HepG2 (cell line): Measurements from ENCODE around the gene FYB1. TPM values are rescaled to one million over a fixed set of nuclear protein-coding genes. Genes with fewer than 3 reads are reported as not detected.

Source experiments
- BRD4 ChIP-seq: sonication (generic); formaldehyde crosslinking; IDR thresholded peaks from 2 replicates; pipeline ENCODE4 v1.4.0; 2020; ENCODE audit warnings: missing genetic modification reagents
- CEBPG ChIP-seq: IDR thresholded peaks from 2 replicates; pipeline ENCODE4 v1.6.1; 2016
- CERS6 ChIP-seq: sonication (generic); formaldehyde crosslinking; IDR thresholded peaks from 2 replicates; pipeline ENCODE4 v1.5.0; 2020; ENCODE audit warnings: missing genetic modification reagents
- GABPB1 ChIP-seq: IDR thresholded peaks from 2 replicates; pipeline ENCODE4 v1.6.1; 2016; ENCODE audit warnings: mild to moderate bottlenecking, missing genetic modification reagents, moderate library complexity, missing compliant biosample characterization
- HDAC2 ChIP-seq: sonication (generic); formaldehyde crosslinking; IDR thresholded peaks from 2 replicates; pipeline ENCODE4 v1.4.0; 2020; ENCODE audit warnings: missing genetic modification reagents
- HIVEP1 ChIP-seq: sonication (generic); formaldehyde crosslinking; IDR thresholded peaks from 2 replicates; pipeline ENCODE4 v1.4.0; 2020; ENCODE audit warnings: mild to moderate bottlenecking, missing genetic modification reagents
- HMGXB3 ChIP-seq: sonication (generic); formaldehyde crosslinking; IDR thresholded peaks from 2 replicates; pipeline ENCODE4 v1.4.0; 2020; ENCODE audit warnings: missing genetic modification reagents, borderline replicate concordance
- KDM1A ChIP-seq: IDR thresholded peaks from 2 replicates; pipeline ENCODE4 v1.6.1; 2016; ENCODE audit warnings: missing compliant biosample characterization
- KDM5A ChIP-seq: fragments of 200-600 bp; sonication (generic); IDR thresholded peaks from 2 replicates; pipeline ENCODE4 v1.7.0; 2018; ENCODE audit warnings: antibody characterized with exemption, mild to moderate bottlenecking, low read length, borderline replicate concordance
- KMT2B ChIP-seq: IDR thresholded peaks from 2 replicates; pipeline ENCODE4 v1.6.1; 2016; ENCODE audit warnings: missing genetic modification reagents, missing compliant biosample characterization
- MBNL3 ChIP-seq: fragments of 250-450 bp; sonication (Bioruptor Pico); conservative IDR thresholded peaks from 2 replicates; pipeline ENCODE4 v1.8.0; 2022; ENCODE audit warnings: mild to moderate bottlenecking, inconsistent platforms
- NBN ChIP-seq: fragments of 450-650 bp; conservative IDR thresholded peaks from 2 replicates; pipeline ENCODE4 v1.6.1; 2017
- REL ChIP-seq: sonication (generic); formaldehyde crosslinking; conservative IDR thresholded peaks from 2 replicates; pipeline ENCODE4 v1.8.0; 2022; ENCODE audit warnings: mild to moderate bottlenecking, missing genetic modification reagents, moderate library complexity
- SMAD1 ChIP-seq: sonication (generic); formaldehyde crosslinking; IDR thresholded peaks from 2 replicates; pipeline ENCODE4 v1.4.0; 2020; ENCODE audit warnings: missing genetic modification reagents, low read depth, mild to moderate bottlenecking, borderline replicate concordance
- TFAP4 ChIP-seq: sonication (generic); IDR thresholded peaks from 2 replicates; pipeline ENCODE4 v1.6.1; 2016; ENCODE audit warnings: low read depth, borderline replicate concordance
- XRCC5 ChIP-seq: fragments of 200-400 bp; formaldehyde crosslinking; optimal IDR thresholded peaks from 2 replicates; pipeline ENCODE3; 2017; ENCODE audit warnings: mild to moderate bottlenecking, low read length
- ZNF414 ChIP-seq: sonication (generic); formaldehyde crosslinking; IDR thresholded peaks from 2 replicates; pipeline ENCODE4 v1.5.0; 2020; ENCODE audit warnings: missing genetic modification reagents
- ZNF430 ChIP-seq: sonication (generic); formaldehyde crosslinking; IDR thresholded peaks from 2 replicates; pipeline ENCODE4 v1.9.0; 2021; ENCODE audit warnings: mild to moderate bottlenecking, missing genetic modification reagents
- ZNF75D ChIP-seq: sonication (generic); formaldehyde crosslinking; IDR thresholded peaks from 2 replicates; pipeline ENCODE4 v1.8.1; 2023; ENCODE audit warnings: missing genetic modification reagents, mild to moderate bottlenecking, borderline replicate concordance
- ZNF784 ChIP-seq: sonication (generic); formaldehyde crosslinking; IDR thresholded peaks from 2 replicates; pipeline ENCODE4 v1.5.1; 2020; ENCODE audit warnings: missing genetic modification reagents, mild to moderate bottlenecking, borderline replicate concordance
- polyA plus RNA-seq, 8 experiments: library from polyadenylated mRNA; depleted of rRNA in 3 of 8; stranded (reverse) in 7 of 8; unstranded in 1 of 8; fragments of >200 nt; fragmentation: Illumina TruSeq in 4 of 8; extraction: Trizol in 4 of 8; gene quantifications; 2 replicates each; pipeline versions ENCODE4 v1.2.1 to v1.2.3, GENCODE V29; 2011 to 2016; ENCODE audit warnings: low read depth in 4 of 8, missing spikeins in 1 of 8, mixed read lengths in 1 of 8; ENCODE audit not compliant: insufficient read depth in 1 of 8
- total RNA-seq, 5 experiments: library from RNA; depleted of rRNA; stranded (reverse); fragments of >200 nt; fragmentation: Illumina TruSeq; extraction: Trizol; gene quantifications; 2 replicates each; pipeline ENCODE4 v1.2.3, GENCODE V29; 2016; ENCODE audit warnings: low read depth in 1 of 5
- TF ChIP-seq, protein P1 (sequence below): IDR thresholded peaks from 2 replicates; pipeline ENCODE4 v1.6.1; 2016; ENCODE audit warnings: missing compliant biosample characterization, missing genetic modification reagents, borderline replicate concordance

Gene FYB1
- total and polyA plus RNA-seq, 2 of the 13 experiments (the other 11 are each of a cell fraction or from before 2014, with no cell fraction given): 0.03 TPM; not detected in 1

DNA sequence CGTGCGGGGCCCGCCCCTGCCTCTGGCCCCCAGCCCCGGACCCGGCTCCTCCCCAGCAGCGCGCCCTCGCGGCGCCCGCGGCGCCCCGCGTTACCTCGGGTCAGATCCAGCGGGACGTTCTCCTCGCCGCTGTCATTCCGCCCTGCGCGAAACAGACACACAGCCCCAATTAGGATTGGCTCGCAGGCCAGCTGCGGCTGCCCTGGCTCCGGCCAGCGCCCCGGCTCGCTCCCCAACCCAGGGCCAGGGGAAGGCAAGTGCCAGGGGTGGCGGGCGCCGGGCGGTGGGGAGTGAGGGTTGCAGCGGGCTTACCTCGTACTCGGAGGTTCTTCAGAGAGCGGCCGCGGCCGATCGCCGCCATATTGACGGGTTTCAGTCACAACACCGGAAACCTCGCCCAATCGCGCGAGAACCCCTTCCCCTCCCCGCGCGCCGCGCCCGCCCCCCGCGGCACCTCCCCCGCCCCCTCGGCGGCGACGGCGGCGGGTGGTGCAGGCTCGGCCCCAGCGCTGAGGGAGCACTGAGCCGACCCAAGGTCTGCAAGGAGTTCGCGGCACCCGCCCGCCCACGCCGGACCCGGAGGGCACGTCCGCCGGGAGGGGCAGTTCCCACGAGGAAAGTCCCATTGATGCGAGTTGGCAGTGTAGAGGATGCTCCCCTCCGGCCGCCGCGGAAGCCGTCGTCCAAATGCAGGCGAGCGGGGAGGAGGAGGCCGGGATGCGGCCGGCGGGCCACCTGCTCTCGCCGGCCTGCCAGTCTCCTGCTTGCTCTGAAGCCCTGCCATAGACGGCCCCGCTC is 145.1 kb downstream of the FYB1 start, which contains the start of gene RICTOR (continued):
- TF ChIP-seq HMGXB3 (CRISPR knock-in tag) (no peak), CERS6 (CRISPR knock-in tag) (no peak), ZNF75D (CRISPR knock-in tag) (no peak), XRCC5 (no peak), ZNF430 (peak; percentile 81; the same call in 1 of the 2 replicates), CEBPG (CRISPR knock-in tag) (no peak), HIVEP1 (no peak), ZNF414 (CRISPR knock-in tag) (peak; percentile 67; the same call in 1 of the 2 replicates), KMT2B (CRISPR knock-in tag) (peak; percentile 91), NBN (no peak), GABPB1 (CRISPR knock-in tag) (peak; percentile 82), SMAD1 (0 out of 2 replicates have a peak, but pooled peaks have one; percentile 60), TFAP4 (0 out of 2 replicates have a peak, but pooled peaks have one; percentile 6), KDM5A (peak; percentile 82), KDM1A (CRISPR knock-in tag) (peak; percentile 33; the same call in 1 of the 2 replicates), HDAC2 (CRISPR knock-in tag) (peak; percentile 45), BRD4 (CRISPR knock-in tag) (peak; percentile 61; the same call in 1 of the 2 replicates), REL (CRISPR knock-in tag) (peak; percentile 49; the same call in 1 of the 2 replicates), ZNF784 (CRISPR knock-in tag) (no peak), MBNL3 (CRISPR knock-in tag) (no peak)
- TF ChIP-seq, protein P1, sequence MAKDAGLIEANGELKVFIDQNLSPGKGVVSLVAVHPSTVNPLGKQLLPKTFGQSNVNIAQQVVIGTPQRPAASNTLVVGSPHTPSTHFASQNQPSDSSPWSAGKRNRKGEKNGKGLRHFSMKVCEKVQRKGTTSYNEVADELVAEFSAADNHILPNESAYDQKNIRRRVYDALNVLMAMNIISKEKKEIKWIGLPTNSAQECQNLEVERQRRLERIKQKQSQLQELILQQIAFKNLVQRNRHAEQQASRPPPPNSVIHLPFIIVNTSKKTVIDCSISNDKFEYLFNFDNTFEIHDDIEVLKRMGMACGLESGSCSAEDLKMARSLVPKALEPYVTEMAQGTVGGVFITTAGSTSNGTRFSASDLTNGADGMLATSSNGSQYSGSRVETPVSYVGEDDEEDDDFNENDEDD (CRISPR knock-in tag): no peak; the same call in 1 of the 2 replicates
